GM12878 (cell line): Measurements from ENCODE around the gene ENTREP1. TPM values are rescaled to one million over a fixed set of nuclear protein-coding genes. Genes with fewer than 3 reads are reported as not detected.

Experiments used
- ATAC-seq: fragments of 200-7000 bp; cut with Tn5 transposase; 3 replicates; pipeline ENCODE4 v1.9.1; 2020; ENCODE audit warnings: mild to moderate bottlenecking, moderate library complexity
- BruUV-seq: library from RNA; stranded (reverse); fragments of 400-500 nt; replicated peaks from 2 replicates; lab custom pipeline; 2021; lab: Mats Ljungman, UMichigan
- CTCF ChIA-PET: fragments of 300-600 bp; sonication (Branson Sonifier 250); formaldehyde crosslinking; extraction: SDS; loops from one replicate; lab custom pipeline; 2021; ENCODE audit warnings: inconsistent platforms; lab: Yijun Ruan, JAX
- POLR2A ChIA-PET: fragments of 350-600 bp; formaldehyde crosslinking; extraction: SDS; loops from one replicate; lab custom pipeline; 2021; ENCODE audit warnings: inconsistent platforms; lab: Charles Lee
- RAD21 ChIA-PET: fragments of 300-600 bp; sonication (Branson Sonifier 250); formaldehyde crosslinking; loops from one replicate; lab custom pipeline; 2023; ENCODE audit warnings: antibody characterized with exemption; ENCODE audit not compliant: unreplicated experiment; lab: Charles Lee
- SMC1A ChIA-PET: fragments of 300-600 bp; sonication (Branson Sonifier 250); formaldehyde crosslinking; loops from one replicate; lab custom pipeline; 2023; ENCODE audit not compliant: unreplicated experiment, uncharacterized antibody; lab: Charles Lee
- DNase-seq: peaks from one replicate; pipeline ENCODE4 v3.0.0-alpha.2; 2011; ENCODE audit warnings: low read depth, low spot score
- FAIRE-seq: peaks from 3 replicates; lab custom pipeline; 2011; peaks lifted over from hg19 to GRCh38; lab: Jason Lieb, UNC
- H2AFZ ChIP-seq: 2 replicates; pipeline ENCODE4 v1.6.0; 2011; ENCODE audit warnings: low read depth, low read length, control low read depth; ENCODE audit not compliant: control insufficient read depth
- H3K27ac ChIP-seq: 2 replicates; pipeline ENCODE4 v1.5.1; 2011; ENCODE audit warnings: control low read depth; ENCODE audit not compliant: control insufficient read depth, insufficient read depth
- H3K27me3 ChIP-seq, 2 experiments: replicated peaks in 1 of 2; 2 replicates each; pipeline versions ENCODE4 v1.6.0 to v1.6.1; 2011; ENCODE audit warnings: low read length in 1 of 2; ENCODE audit not compliant: control insufficient read depth in 2 of 2, insufficient read depth in 2 of 2
- H3K36me3 ChIP-seq, 2 experiments: 2 replicates each; pipeline ENCODE4 v1.5.1; 2011; ENCODE audit warnings: low read length in 1 of 2; ENCODE audit not compliant: control insufficient read depth in 2 of 2, insufficient read depth in 2 of 2
- H3K4me1 ChIP-seq: 2 replicates; pipeline ENCODE4 v1.6.1; 2011; ENCODE audit warnings: mild to moderate bottlenecking, low read length, moderate library complexity, mixed read lengths; ENCODE audit not compliant: control insufficient read depth, insufficient read depth
- H3K4me2 ChIP-seq: 2 replicates; pipeline ENCODE4 v1.6.0; 2011; ENCODE audit warnings: control low read depth; ENCODE audit not compliant: control insufficient read depth, insufficient read depth
- H3K4me3 ChIP-seq: fragments of 200-600 bp; sonication (generic); 2 replicates; pipeline ENCODE4 v1.5.1; 2016
- H3K79me2 ChIP-seq: 2 replicates; pipeline ENCODE4 v1.6.0; 2011; ENCODE audit warnings: low read length; ENCODE audit not compliant: control insufficient read depth, insufficient read depth
- H3K9ac ChIP-seq: 2 replicates; pipeline ENCODE4 v1.8.0; 2011; ENCODE audit warnings: low read length, control low read depth, mixed read lengths; ENCODE audit not compliant: control insufficient read depth, insufficient read depth
- H3K9me3 ChIP-seq: replicated peaks from 3 replicates; pipeline ENCODE4 v1.5.1; 2011; ENCODE audit warnings: mild to moderate bottlenecking, low read length; ENCODE audit not compliant: control insufficient read depth, insufficient read depth
- H4K20me1 ChIP-seq: 2 replicates; pipeline ENCODE4 v1.6.0; 2011; ENCODE audit not compliant: control insufficient read depth, insufficient read depth
- BACH1 ChIP-seq: fragments of 450-650 bp; IDR thresholded peaks from 2 replicates; pipeline ENCODE4 v1.6.1; 2017; ENCODE audit warnings: mild to moderate bottlenecking, borderline replicate concordance
- BCLAF1 ChIP-seq: fragments of 450-650 bp; IDR thresholded peaks from 2 replicates; pipeline ENCODE4 v1.6.1; 2017; ENCODE audit warnings: antibody characterized with exemption, mild to moderate bottlenecking, moderate library complexity
- MTA2 ChIP-seq: fragments of 450-650 bp; IDR thresholded peaks from 2 replicates; pipeline ENCODE4 v1.6.1; 2016; ENCODE audit warnings: low read depth, mild to moderate bottlenecking, moderate library complexity
- PKNOX1 ChIP-seq: fragments of 450-650 bp; IDR thresholded peaks from 2 replicates; pipeline ENCODE4 v1.6.1; 2016; ENCODE audit warnings: mild to moderate bottlenecking
- REST ChIP-seq: IDR thresholded peaks from 2 replicates; pipeline ENCODE4 v1.6.1; 2012; ENCODE audit warnings: mild to moderate bottlenecking, low read depth, low read length
- RUNX3 ChIP-seq: IDR thresholded peaks from 2 replicates; pipeline ENCODE4 v1.6.1; 2012; ENCODE audit warnings: low read length, inconsistent platforms
- ZBED1 ChIP-seq: IDR thresholded peaks from 2 replicates; pipeline ENCODE4 v1.6.1; 2016; ENCODE audit warnings: borderline replicate concordance
- ZBTB11 ChIP-seq: fragments of 450-650 bp; formaldehyde crosslinking; IDR thresholded peaks from 2 replicates; pipeline ENCODE4 v1.5.0; 2022; ENCODE audit warnings: mild to moderate bottlenecking, missing genetic modification characterization
- ZNF687 ChIP-seq: fragments of 450-650 bp; IDR thresholded peaks from 2 replicates; pipeline ENCODE4 v1.6.1; 2017; ENCODE audit warnings: mild to moderate bottlenecking, moderate library complexity
- WGBS: methylation state at CpG from one replicate; pipeline ENCODE4 v1.1.6; 2016; ENCODE audit warnings: low lambda C conversion rate; ENCODE audit not compliant: insufficient replicate concordance, insufficient coverage; ENCODE audit errors: missing lambda C conversion rate; 5-methylcytosine and 5-hydroxymethylcytosine counted together
- in situ Hi-C: fragments of 300-500 bp; cut with MboI; formaldehyde crosslinking; loops from 9 replicates; pipeline ENCODE4 v1.14.3; 2018; ENCODE audit warnings: mixed read lengths
- intact Hi-C: fragments of 100-400 bp; cut with micrococcal nuclease; formaldehyde crosslinking; loops from one replicate; pipeline ENCODE4 v1.14.2; 2022; ENCODE audit not compliant: unreplicated experiment
- polyA plus RNA-seq, 11 experiments: library from polyadenylated mRNA; depleted of rRNA in 4 of 11; unstranded in 6 of 11; stranded (reverse) in 5 of 11; fragments of >200 nt; fragmentation: Nextera tagmentation in 4 of 11; fragmentation: Illumina TruSeq in 1 of 11; extraction: Ambion mirVana in 4 of 11; extraction: Trizol in 1 of 11; gene quantifications; 1 replicate in 1 of 11; 2 replicates in 10 of 11; pipeline versions ENCODE4 v1.2.1 to v1.2.3, GENCODE V29; 2011 to 2016; ENCODE audit warnings: inconsistent platforms in 2 of 11, missing spikeins in 2 of 11, low read depth in 1 of 11
- total RNA-seq, 4 experiments: library from RNA; depleted of rRNA in 3 of 4; stranded (reverse); fragments of >200 nt in 3 of 4; fragmentation: Illumina TruSeq in 1 of 4; extraction: Trizol in 1 of 4; gene quantifications; 2 replicates each; pipeline versions ENCODE4 v1.2.1 to v1.2.3, GENCODE V29; 2013 to 2021

The ENTREP1 gene
- total and polyA plus RNA-seq, 10 of the 15 experiments (the other 5 are each of a cell fraction or from before 2014, with no cell fraction given) = not detected

GRCh38 chr9:69382135-69382534, 57.1 kb downstream of the ENTREP1 start:
- Histone ChIP-seq H3K27ac (no peak overlapping the region), H3K27me3 (peaks cover 0 to 1% of the 10 kb centered on the region in 2 experiments; a peak in 1 of 4 replicates), H3K9ac (no peak overlapping the region), H2AFZ (no peak overlapping the region), H3K79me2 (no peaks in the 10 kb centered on the region), H4K20me1 (no peaks in the 10 kb centered on the region), H3K4me1 (no peaks in the 10 kb centered on the region), H3K4me2 (no peak overlapping the region), H3K4me3 (no peak overlapping the region), H3K36me3 (no peaks in the 10 kb centered on the region), H3K9me3 (no peaks in the 10 kb centered on the region)
- RAD21 ChIA-PET = no interaction called here
- DNase-seq = no peak
- in situ Hi-C loops (no loop called here), intact Hi-C loops (no loop called here)
- BruUV-seq = no TSS peak
- ATAC-seq = no peak
- 10% methylated on average over 4 of the region's 4 CpGs for WGBS
- SMC1A ChIA-PET = no interaction called here
- FAIRE-seq = no peak
- CTCF ChIA-PET = no interaction called here
- POLR2A ChIA-PET = no interaction called here
- TF ChIP-seq PKNOX1 (no peak), RUNX3 (no peak), MTA2 (no peak), REST (no peak), BACH1 (no peak), ZBTB11 (CRISPR knock-in tag) (no peak), ZNF687 (no peak), BCLAF1 (no peak), ZBED1 (no peak)
